Measurements from ENCODE around the gene BRINP3. TPM values are rescaled to one million over a fixed set of nuclear protein-coding genes. Genes with fewer than 3 reads are reported as not detected.
A peak's percentile ranks its signal among the peaks of the same experiment; 100 is the strongest.

Gene BRINP3
- polyA plus RNA-seq, 2 of the 4 experiments (the other 2 are of a cell fraction): not detected

DNA sequence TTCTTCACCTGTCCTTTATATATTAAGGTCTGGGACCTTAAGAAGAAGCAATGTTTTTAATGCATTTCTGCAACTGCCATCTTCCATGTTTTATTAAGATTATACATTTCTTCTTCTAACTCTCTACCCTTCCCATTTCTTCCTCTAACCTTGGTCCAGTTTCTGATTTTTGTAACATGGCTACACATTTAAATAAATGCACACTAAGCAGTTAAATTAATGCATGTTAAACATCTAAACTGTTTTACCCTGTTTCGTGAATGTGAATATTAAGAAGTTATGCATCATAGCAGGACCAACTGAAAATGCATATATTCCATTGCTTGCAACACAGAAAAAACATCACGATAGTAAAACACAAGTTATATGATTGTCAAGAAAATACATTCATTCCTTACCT is 3.7 kb downstream of the BRINP3 start:
- TF ChIP-seq, protein P1, sequence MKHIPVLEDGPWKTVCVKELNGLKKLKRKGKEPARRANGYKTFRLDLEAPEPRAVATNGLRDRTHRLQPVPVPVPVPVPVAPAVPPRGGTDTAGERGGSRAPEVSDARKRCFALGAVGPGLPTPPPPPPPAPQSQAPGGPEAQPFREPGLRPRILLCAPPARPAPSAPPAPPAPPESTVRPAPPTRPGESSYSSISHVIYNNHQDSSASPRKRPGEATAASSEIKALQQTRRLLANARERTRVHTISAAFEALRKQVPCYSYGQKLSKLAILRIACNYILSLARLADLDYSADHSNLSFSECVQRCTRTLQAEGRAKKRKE (CRISPR knock-in tag; IDR thresholded peaks at IDR 0.05; ENCODE audit: low read depth): no peak
- TF ChIP-seq, protein P2, sequence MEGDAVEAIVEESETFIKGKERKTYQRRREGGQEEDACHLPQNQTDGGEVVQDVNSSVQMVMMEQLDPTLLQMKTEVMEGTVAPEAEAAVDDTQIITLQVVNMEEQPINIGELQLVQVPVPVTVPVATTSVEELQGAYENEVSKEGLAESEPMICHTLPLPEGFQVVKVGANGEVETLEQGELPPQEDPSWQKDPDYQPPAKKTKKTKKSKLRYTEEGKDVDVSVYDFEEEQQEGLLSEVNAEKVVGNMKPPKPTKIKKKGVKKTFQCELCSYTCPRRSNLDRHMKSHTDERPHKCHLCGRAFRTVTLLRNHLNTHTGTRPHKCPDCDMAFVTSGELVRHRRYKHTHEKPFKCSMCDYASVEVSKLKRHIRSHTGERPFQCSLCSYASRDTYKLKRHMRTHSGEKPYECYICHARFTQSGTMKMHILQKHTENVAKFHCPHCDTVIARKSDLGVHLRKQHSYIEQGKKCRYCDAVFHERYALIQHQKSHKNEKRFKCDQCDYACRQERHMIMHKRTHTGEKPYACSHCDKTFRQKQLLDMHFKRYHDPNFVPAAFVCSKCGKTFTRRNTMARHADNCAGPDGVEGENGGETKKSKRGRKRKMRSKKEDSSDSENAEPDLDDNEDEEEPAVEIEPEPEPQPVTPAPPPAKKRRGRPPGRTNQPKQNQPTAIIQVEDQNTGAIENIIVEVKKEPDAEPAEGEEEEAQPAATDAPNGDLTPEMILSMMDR (IDR thresholded peaks at IDR 0.05): no peak
- TF ChIP-seq MAFK (IDR thresholded peaks at IDR 0.05; ENCODE audit: partially characterized antibody) (peak; percentile 79), CBX2 (IDR thresholded peaks at IDR 0.05; ENCODE audit: borderline replicate concordance, low read depth) (no peak)
- DNase-seq (ENCODE audit: low read depth in 1 of 2, low spot score in 1 of 2): no peak
- Histone ChIP-seq H3K27ac (no peak overlapping the region), H3K4me2 (peak overlapping the region; percentile 91), H3K4me3 (peak overlapping the region; percentile 32; the same call in 1 of the 3 replicates), H3K4me1 (peaks cover 14% of the 10 kb centered on the region), H3K9me3 (no peaks in the 10 kb centered on the region)
- CTCF ChIA-PET: no interaction called here
- 58% methylated on average over 2 of the region's 2 CpGs for WGBS (ENCODE audit: missing lambda C conversion rate)
- no peak for ATAC-seq
- no peak for FAIRE-seq
- POLR2A ChIA-PET: no interaction called here

DNA sequence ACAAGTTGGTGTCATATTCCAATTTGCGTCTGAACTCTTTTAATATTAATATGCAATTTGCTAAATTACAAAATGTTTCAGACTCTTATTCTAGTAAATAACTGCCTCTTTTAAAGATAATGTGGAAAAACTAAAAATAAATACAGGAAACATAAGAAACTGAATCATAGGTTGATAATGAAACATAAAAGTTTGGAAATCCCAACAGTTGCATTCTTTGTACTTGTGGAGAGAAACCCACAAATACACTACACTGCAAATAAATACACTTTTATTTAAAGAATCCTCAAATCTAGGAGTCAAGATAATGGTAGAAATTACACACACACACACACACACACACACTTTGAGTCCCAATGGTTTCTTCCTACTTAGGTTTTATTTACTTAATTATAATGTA is 5.2 kb downstream of the BRINP3 start:
- ATAC-seq (no peak), DNase-seq (ENCODE audit: low read depth in 1 of 2, low spot score in 1 of 2) (no peak), FAIRE-seq (no peak)
- H3K27ac ChIP-seq: no peak overlapping the region
- ChIA-PET POLR2A (no interaction called here), CTCF (no interaction called here)
- TF ChIP-seq HOXA7 (CRISPR knock-in tag; IDR thresholded peaks at IDR 0.05): no peak
- WGBS (ENCODE audit: missing lambda C conversion rate): 90% methylated on average over 1 of the region's 1 CpG
- H3K4me2 ChIP-seq: no peak overlapping the region
- no peak overlapping the region for H3K4me3 ChIP-seq
- no peaks in the 10 kb centered on the region for H3K9me3 ChIP-seq
- H3K4me1 ChIP-seq: peaks cover 8% of the 10 kb centered on the region

DNA sequence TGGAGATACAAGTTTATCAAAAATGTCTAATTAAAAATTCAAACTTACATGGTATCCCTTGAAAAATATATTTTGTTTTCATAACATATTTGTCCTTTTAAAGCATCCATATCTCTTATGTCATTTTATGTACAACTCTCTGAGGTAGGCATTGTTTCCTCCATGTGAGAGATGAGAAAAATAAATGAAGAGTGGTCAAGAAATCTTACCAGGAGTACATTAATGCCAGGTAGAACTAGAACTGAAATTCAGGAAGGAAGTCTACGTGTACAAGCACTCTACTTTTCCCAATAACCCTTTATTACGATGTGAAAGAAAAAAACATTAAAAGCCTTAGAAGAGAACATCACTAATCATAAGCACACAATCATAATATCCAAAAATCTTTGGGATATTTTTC is 5.6 kb downstream of the BRINP3 start:
- CTCF ChIA-PET: no interaction called here
- Histone ChIP-seq H3K27ac (no peak overlapping the region), H3K4me3 (no peak overlapping the region), H3K4me1 (peaks cover 5% of the 10 kb centered on the region; the same call in 2 of the 3 replicates), H3K4me2 (no peak overlapping the region), H3K9me3 (no peaks in the 10 kb centered on the region)
- ATAC-seq (no peak), DNase-seq (ENCODE audit: low read depth in 1 of 2, low spot score in 1 of 2) (no peak), FAIRE-seq (no peak)
- POLR2A ChIA-PET: no interaction called here
- TF ChIP-seq, protein P2 (IDR thresholded peaks at IDR 0.05): no peak
- TF ChIP-seq, protein P3, sequence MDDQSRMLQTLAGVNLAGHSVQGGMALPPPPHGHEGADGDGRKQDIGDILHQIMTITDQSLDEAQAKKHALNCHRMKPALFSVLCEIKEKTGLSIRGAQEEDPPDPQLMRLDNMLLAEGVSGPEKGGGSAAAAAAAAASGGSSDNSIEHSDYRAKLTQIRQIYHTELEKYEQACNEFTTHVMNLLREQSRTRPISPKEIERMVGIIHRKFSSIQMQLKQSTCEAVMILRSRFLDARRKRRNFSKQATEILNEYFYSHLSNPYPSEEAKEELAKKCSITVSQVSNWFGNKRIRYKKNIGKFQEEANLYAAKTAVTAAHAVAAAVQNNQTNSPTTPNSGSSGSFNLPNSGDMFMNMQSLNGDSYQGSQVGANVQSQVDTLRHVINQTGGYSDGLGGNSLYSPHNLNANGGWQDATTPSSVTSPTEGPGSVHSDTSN (IDR thresholded peaks at IDR 0.05): no peak
- TF ChIP-seq NR3C1 (IDR thresholded peaks at IDR 0.05) (no peak), ZFP36 (IDR thresholded peaks at IDR 0.05; ENCODE audit: borderline replicate concordance, partially characterized antibody) (no peak), SMC3 (IDR thresholded peaks at IDR 0.05) (no peak), PHF8 (IDR thresholded peaks at IDR 0.05; ENCODE audit: borderline replicate concordance, low read depth) (no peak), RCOR1 (IDR thresholded peaks at IDR 0.05; ENCODE audit: low read depth, low read length) (no peak), BHLHE40 (IDR thresholded peaks at IDR 0.05; ENCODE audit: low read depth, low read length) (no peak), POLR2A (IDR thresholded peaks at IDR 0.05; ENCODE audit: low read length) (no peak), RAD21 (conservative IDR thresholded peaks at IDR 0.05 in 1 of 2, IDR thresholded peaks at IDR 0.05 in 1 of 2) (no peak), SREBF2 (IDR thresholded peaks at IDR 0.05) (no peak)
- TF ChIP-seq, protein P4, sequence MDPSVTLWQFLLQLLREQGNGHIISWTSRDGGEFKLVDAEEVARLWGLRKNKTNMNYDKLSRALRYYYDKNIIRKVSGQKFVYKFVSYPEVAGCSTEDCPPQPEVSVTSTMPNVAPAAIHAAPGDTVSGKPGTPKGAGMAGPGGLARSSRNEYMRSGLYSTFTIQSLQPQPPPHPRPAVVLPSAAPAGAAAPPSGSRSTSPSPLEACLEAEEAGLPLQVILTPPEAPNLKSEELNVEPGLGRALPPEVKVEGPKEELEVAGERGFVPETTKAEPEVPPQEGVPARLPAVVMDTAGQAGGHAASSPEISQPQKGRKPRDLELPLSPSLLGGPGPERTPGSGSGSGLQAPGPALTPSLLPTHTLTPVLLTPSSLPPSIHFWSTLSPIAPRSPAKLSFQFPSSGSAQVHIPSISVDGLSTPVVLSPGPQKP (IDR thresholded peaks at IDR 0.05; ENCODE audit: low read depth, low read length): no peak
- TF ChIP-seq, protein P1 (CRISPR knock-in tag; IDR thresholded peaks at IDR 0.05; ENCODE audit: low read depth): no peak
- TF ChIP-seq, protein P5, sequence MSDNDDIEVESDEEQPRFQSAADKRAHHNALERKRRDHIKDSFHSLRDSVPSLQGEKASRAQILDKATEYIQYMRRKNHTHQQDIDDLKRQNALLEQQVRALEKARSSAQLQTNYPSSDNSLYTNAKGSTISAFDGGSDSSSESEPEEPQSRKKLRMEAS (IDR thresholded peaks at IDR 0.05): no peak
- TF ChIP-seq, protein P6, sequence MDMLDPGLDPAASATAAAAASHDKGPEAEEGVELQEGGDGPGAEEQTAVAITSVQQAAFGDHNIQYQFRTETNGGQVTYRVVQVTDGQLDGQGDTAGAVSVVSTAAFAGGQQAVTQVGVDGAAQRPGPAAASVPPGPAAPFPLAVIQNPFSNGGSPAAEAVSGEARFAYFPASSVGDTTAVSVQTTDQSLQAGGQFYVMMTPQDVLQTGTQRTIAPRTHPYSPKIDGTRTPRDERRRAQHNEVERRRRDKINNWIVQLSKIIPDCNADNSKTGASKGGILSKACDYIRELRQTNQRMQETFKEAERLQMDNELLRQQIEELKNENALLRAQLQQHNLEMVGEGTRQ (IDR thresholded peaks at IDR 0.05): no peak
- TF ChIP-seq, protein P7, sequence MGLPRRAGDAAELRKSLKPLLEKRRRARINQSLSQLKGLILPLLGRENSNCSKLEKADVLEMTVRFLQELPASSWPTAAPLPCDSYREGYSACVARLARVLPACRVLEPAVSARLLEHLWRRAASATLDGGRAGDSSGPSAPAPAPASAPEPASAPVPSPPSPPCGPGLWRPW (IDR thresholded peaks at IDR 0.05): no peak
- WGBS (ENCODE audit: missing lambda C conversion rate): 80% methylated on average over 2 of the region's 2 CpGs
